ENCODE measurements around the gene MUC6. TPM values are rescaled to one million over a fixed set of nuclear protein-coding genes. Genes with fewer than 3 reads are reported as not detected.
"Not testable (repeated sequence)": the region's sequence is repeated elsewhere in the genome, so short reads cannot be mapped to it uniquely, and the experiment has no call there.

Gene MUC6
- total RNA-seq, 2 donors from 2014 or later: not detected

- intact Hi-C loops (cut with DNase I): no loop called here
- no peak for DNase-seq (ENCODE audit: low spot score)
Measured at GRCh38 chr11:984546-984945, 52.0 kb downstream of the MUC6 start.

DNA sequence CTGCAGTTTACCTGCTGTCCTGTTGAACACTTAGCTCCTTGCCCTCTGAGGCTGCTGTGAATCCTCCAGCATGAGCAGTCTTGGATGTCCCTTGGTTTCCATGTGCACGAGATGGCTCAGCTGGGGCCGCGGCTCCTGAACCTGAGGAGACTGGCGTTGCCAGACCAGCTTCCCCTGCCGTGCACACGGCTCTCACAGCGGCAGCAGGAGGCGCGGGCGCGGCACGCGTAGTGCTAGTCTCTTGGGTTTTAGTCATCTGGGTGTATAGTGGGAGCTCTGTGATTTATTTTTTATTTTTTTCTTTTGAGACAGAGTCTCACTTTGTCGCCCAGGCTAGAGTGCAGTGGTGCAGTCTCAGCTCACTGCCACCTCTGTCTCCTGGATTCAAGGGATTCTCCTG, 54.8 kb downstream of the MUC6 start:
- intact Hi-C loops (cut with DNase I): no loop called here
- DNase-seq (ENCODE audit: low spot score): no peak

GRCh38 chr11:980438-981357, 55.8 kb downstream of the MUC6 start:
- DNase-seq (ENCODE audit: low spot score): no peak
- intact Hi-C loops (cut with DNase I): no loop called here

GRCh38 chr11:978781-979180, 57.7 kb downstream of the MUC6 start:
- intact Hi-C loops (cut with DNase I): no loop called here
- no peak for DNase-seq (ENCODE audit: low spot score)

- intact Hi-C loops (cut with DNase I): no loop called here
- DNase-seq (ENCODE audit: low spot score): no peak
Measured at GRCh38 chr11:977830-978720, 58.4 kb downstream of the MUC6 start.

- intact Hi-C loops (cut with DNase I): no loop called here
- DNase-seq (ENCODE audit: low spot score): no peak
Measured at GRCh38 chr11:976431-977160, 59.9 kb downstream of the MUC6 start.

DNA sequence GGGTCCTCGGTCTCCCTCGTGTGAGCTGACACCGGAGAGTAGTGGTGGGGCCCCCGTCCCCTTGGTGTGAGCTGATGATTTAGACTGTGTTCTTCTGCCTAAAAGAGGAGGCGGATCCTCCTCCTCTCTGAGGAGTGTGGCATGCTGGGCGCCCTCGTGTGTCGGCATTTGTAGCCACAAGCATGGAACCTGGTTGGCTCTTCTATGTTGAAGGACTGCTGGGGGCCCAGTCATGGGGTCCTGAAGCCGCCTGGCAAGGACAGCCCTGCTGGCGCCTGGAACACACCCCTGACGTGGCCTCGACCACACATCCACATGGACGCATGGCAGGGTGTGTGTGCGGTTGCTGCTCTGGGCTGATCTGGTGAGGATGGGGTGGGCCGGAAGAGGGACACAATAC, 60.7 kb downstream of the MUC6 start:
- intact Hi-C loops (cut with DNase I): no loop called here
- no peak for DNase-seq (ENCODE audit: low spot score)

DNA sequence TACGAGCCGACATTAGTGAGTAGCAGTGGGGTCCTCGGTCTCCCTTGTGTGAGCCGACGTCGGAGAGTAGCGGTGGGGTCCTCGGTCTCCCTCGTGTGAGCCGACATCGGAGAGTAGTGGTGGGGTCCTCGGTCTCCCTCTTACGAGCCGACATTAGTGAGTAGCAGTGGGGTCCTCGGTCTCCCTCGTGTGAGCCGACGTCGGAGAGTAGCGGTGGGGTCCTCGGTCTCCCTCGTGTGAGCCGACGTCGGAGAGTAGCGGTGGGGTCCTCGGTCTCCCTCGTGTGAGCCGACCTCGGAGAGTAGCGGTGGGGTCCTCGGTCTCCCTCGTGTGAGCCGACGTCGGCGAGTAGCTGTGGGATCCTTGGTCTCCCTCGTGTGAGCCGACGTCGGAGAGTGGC, 61.1 kb downstream of the MUC6 start:
- intact Hi-C loops (cut with DNase I); DNase-seq (ENCODE audit: low spot score): not testable (repeated sequence)

DNA sequence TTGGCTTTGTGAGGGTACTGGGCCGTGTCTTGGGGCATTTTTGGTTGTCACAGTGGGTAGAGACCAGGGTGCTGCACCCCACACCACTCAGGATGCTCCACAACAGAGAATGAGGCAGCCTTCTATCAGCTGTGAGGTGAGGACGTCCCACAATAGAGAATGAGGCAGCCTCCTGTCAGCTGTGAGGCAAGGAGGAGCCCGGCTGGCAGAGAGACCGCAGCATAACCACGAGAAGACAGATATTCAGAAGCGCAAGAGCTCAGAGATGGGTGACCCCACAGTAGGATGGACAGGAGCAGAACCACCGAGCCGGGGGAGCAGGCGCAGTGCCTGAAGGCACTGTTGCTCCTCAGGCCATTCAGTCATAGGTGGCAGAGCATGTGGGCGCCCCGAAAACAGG, 63.3 kb downstream of the MUC6 start:
- intact Hi-C loops (cut with DNase I): no loop called here
- DNase-seq (ENCODE audit: low spot score): no peak

- DNase-seq (ENCODE audit: low spot score): no peak
- intact Hi-C loops (cut with DNase I): no loop called here
Measured at GRCh38 chr11:972523-973211, 63.9 kb downstream of the MUC6 start.

DNA sequence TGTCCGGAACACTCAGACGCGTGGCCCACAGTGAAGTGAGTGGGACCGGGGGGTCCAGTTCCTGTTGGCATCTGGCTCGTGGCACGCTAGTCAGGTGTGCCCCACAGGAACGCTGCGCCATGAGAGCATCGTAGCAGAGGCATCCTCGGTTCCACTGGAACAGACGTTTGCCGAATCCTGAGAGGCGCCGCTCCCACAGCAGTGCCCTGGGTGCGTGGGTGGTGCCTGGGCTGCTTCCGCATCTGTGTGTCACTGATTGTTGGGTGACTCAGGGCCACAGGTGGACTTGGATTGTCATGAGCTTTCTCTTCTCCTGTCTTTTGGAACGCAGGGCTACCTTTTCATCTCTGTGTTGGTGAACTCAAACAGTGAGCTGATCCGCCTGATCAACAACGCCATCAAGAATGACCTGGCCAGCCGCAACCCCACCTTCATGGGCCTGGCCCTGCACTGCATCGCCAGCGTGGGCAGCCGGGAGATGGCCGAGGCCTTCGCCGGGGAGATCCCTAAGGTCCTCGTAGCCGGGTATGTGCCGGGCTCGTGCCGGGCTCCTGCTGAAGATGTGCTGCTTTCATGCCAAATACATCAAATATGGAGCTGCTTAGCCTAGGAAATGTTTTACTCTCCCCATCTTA, 64.7 kb downstream of the MUC6 start:
- no peak for DNase-seq (ENCODE audit: low spot score)
- intact Hi-C loops (cut with DNase I): no loop called here

DNA sequence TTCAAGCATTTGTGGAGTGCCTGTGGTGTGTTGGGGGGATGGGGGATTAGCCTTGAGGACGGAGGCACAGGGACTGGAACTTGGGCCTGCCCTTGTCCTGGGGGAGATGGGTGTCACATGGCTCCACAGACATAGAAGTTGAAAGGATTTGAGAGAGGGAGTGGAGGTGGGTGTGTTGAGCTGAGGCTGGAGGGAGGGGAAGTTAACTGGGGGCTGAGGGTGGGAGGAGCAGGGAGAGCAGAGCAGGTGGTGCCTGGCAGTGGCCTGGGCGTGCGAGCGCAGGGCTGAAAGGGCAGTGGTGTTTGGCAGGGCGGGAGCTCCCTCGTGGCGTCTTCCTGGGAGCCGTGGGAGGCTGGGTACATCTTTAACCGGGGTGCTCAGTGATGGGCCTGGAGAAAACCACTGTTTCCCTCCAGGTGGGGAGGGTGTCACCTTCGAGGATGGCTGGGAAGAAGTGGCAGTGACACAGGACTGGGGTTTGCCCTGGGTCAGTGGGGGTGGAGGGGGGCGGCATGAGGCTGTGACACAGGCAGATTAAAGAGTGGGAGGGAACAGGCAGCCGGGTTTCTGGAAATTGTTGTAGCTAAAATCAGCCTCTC, 65.3 kb downstream of the MUC6 start:
- DNase-seq (ENCODE audit: low spot score): no peak
- intact Hi-C loops (cut with DNase I): no loop called here

GRCh38 chr11:970319-970871, 66.1 kb downstream of the MUC6 start:
- no peak for DNase-seq (ENCODE audit: low spot score)
- intact Hi-C loops (cut with DNase I): no loop called here

DNA sequence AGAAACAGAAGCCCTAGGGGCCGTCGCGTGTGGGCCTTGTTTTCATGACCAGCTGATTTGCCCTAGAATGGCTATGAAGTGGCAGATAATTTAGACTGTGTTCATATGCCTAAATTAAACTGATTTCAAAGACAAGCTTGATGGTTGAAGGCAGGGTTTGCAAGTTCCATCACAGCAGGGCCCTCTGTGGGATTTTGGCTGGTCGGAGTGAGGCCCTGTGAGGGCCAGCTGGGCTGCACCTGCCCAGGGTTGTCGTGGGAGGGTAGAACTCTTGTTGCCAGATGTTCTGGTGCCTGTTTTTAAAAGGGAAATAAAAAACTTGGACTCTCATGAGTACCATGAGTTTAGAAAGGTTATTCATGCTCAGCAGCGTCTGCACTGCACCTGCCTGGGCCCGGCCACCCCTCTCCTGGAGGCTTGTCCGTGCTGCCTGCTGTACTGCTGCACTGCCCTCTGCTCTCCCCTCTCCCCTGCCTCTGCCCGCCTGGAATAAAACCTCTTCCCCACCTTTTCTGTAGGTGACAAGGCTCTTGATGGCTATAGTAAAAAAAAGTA, 66.8 kb downstream of the MUC6 start:
- DNase-seq (ENCODE audit: low spot score): no peak
- intact Hi-C loops (cut with DNase I): no loop called here

GRCh38 chr11:968822-969221, 67.7 kb downstream of the MUC6 start:
- DNase-seq (ENCODE audit: low spot score): no peak
- intact Hi-C loops (cut with DNase I): no loop called here

- intact Hi-C loops (cut with DNase I): no loop called here
- no peak for DNase-seq (ENCODE audit: low spot score)
Measured at GRCh38 chr11:967995-968751, 68.3 kb downstream of the MUC6 start.

DNA sequence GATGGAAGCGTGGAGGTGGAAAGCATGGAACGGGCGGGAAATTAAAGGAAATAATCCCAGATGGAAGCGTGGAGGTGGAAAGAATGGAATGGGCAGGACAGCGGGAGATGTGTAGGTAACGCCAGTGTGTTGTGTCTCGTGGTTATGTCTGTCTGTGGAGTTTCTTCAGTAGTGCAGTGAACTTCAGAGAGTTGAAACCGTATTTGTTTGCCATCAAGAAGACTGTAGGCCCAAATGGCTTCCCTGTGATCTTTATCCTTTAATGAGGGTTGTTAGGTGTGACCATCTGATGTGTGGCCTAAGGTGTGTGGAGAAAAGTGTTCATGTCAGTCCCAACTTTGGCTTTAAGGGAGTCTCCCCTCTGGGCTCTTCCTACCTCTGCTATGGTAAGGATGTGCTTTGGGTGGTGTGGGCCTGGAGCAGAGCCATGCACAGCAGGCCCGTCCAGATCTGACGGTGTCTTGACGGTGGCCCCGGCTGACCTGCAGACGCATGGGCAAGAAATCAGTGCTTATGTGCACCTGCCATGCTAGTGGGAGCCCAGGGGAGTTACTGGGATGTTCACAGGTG, 71.2 kb downstream of the MUC6 start:
- no peak for DNase-seq (ENCODE audit: low spot score)
- intact Hi-C loops (cut with DNase I): no loop called here
